GM12875 (cell line): ENCODE data around the gene ITGA1.

Experiments
- H3K4me3 ChIP-seq: one replicate; pipeline ENCODE4 v1.5.1; 2011; ENCODE audit warnings: low read depth, low read length, control low read depth
- TF ChIP-seq, protein P1 (sequence below): IDR thresholded peaks from 2 replicates; pipeline ENCODE4 v1.5.1; 2011; ENCODE audit warnings: low read depth, mild to moderate bottlenecking, control low read depth, inconsistent platforms, low read length, moderate library complexity, borderline replicate concordance; ENCODE audit not compliant: insufficient read depth

ITGA1 gene

DNA sequence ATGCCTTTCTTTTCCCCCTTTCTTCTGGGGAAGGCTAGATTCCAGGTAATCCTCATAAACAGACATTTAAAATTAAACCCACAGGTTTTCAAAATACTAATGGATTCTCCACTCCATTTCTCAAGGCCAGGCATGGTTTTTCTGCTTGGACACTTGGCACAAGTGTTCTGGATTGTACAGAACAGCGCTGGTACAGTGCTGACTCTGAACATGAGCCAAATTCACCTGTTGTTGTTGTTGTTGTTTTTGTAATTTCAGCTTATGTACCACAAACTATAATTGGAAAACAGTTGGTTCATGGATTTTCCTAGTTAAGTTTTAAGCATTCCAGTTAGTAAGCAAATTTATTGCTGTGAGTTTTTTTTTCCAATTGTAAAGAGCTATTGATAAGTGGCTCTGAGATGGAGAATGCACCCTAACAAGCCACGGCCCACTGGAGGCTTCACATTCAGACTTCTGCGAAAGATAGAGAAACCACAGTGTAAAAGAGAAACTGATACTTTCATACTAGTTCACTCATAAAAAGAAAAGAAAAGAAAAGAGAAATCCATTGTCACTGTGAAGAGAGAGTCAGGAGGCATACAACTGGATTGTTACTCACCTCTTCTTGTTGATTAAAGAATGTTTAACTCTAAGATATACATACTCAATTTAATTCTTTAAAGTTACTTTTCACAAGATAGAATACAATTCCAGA is 16.2 kb upstream of the ITGA1 start:
- TF ChIP-seq, protein P1, sequence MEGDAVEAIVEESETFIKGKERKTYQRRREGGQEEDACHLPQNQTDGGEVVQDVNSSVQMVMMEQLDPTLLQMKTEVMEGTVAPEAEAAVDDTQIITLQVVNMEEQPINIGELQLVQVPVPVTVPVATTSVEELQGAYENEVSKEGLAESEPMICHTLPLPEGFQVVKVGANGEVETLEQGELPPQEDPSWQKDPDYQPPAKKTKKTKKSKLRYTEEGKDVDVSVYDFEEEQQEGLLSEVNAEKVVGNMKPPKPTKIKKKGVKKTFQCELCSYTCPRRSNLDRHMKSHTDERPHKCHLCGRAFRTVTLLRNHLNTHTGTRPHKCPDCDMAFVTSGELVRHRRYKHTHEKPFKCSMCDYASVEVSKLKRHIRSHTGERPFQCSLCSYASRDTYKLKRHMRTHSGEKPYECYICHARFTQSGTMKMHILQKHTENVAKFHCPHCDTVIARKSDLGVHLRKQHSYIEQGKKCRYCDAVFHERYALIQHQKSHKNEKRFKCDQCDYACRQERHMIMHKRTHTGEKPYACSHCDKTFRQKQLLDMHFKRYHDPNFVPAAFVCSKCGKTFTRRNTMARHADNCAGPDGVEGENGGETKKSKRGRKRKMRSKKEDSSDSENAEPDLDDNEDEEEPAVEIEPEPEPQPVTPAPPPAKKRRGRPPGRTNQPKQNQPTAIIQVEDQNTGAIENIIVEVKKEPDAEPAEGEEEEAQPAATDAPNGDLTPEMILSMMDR: no peak
- H3K4me3 ChIP-seq: no peak overlapping the region

- TF ChIP-seq, protein P1: no peak
- no peak overlapping the region for H3K4me3 ChIP-seq
Measured at GRCh38 chr5:52772668-52773067, 15.0 kb upstream of the ITGA1 start.

- TF ChIP-seq, protein P1: no peak
- no peak overlapping the region for H3K4me3 ChIP-seq
Measured at GRCh38 chr5:52773342-52773741, 14.4 kb upstream of the ITGA1 start.

DNA sequence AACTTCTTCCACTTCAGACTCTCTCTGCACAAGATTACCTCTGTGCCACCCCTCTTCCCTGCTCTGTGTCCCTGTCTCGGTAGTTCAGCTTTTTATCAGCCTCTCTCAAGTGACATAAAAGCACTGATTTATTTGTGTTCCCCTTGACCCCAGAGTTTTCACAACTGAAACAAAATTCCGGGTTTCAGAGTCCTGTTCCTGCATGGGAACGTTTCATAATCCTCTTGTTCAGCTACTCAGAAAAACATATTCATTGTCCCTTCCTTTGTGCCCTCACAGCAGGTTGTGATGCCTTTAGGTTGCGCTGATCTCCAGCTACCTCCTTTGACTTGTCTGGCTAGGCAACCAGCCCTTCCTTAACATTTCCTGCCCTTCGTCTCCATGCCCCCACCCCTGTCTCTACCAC is 13.7 kb upstream of the ITGA1 start:
- TF ChIP-seq, protein P1: no peak
- no peak overlapping the region for H3K4me3 ChIP-seq

GRCh38 chr5:52776116-52776515 is 11.6 kb upstream of the ITGA1 start:
- TF ChIP-seq, protein P1: no peak

GRCh38 chr5:52777186-52777585 is 10.5 kb upstream of the ITGA1 start:
- TF ChIP-seq, protein P1: no peak
- no peak overlapping the region for H3K4me3 ChIP-seq

More at GRCh38 chr5:52776116-52776515, 11.6 kb upstream of the ITGA1 start:
- no peak overlapping the region for H3K4me3 ChIP-seq

DNA sequence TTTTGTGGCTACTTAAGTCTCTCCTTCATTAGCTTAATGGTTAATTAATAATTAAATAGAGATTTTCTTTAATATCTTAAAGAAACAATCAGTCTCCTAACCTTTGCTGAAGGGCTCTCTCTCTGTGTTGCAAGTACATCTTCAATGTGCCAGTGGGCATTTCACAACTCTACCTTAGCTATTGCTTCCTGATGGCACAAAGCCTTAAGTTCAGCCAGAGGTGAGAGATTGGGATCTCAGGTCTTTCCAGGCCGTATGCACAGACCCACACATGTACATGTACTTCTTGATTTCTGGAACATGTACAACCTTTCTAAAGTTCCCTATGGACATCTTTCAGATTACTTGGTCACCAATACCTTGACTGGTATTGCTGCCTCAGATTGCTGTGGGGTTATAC is 8.9 kb upstream of the ITGA1 start:
- TF ChIP-seq, protein P1: no peak
- H3K4me3 ChIP-seq: no peak overlapping the region
